PC-3 (cell line): ENCODE measurements around the gene VSTM2L.

ENCODE experiments used
- CTCF ChIP-seq: fragments of 300-600 bp; sonication (generic); conservative IDR thresholded peaks from 2 replicates; pipeline ENCODE4 v1.5.1; 2017; ENCODE audit warnings: antibody characterized with exemption, low read depth, mild to moderate bottlenecking, low read length
- EZH2 ChIP-seq: fragments of 300-600 bp; sonication (generic); IDR thresholded peaks from one replicate; pipeline ENCODE4 v1.6.1; 2017; ENCODE audit warnings: antibody characterized with exemption, mild to moderate bottlenecking, low read length; ENCODE audit not compliant: unreplicated experiment
- EZH2phosphoT487 ChIP-seq: fragments of 300-600 bp; sonication (generic); IDR thresholded peaks from 2 replicates; pipeline ENCODE4 v1.6.1; 2018; ENCODE audit warnings: mild to moderate bottlenecking, antibody characterized with exemption, low read length, borderline replicate concordance

- TF ChIP-seq CTCF (no peak), EZH2 (no peak), EZH2phosphoT487 (no peak)
These were observed 30.8 kb upstream of the VSTM2L start for GRCh38 chr20:37872161-37872560.
